NOMO-1 treated with dmso at 0.1 percent for 144 hours (cell line): Measurements from ENCODE around the gene TEKTIP1.
"Not testable (repeated sequence)": the region's sequence is repeated elsewhere in the genome, so short reads cannot be mapped to it uniquely, and the experiment has no call there.

Experiments used
- DNase-seq: peaks from one replicate; lab custom pipeline; 2025; ENCODE audit not compliant: unreplicated experiment; lab: John Stamatoyannopoulos, UW

The TEKTIP1 gene

GRCh38 chr19:3581792-3582191 is 42.8 kb downstream of the TEKTIP1 start:
- DNase-seq: not testable (repeated sequence)

GRCh38 chr19:3584036-3584802 is 45.2 kb downstream of the TEKTIP1 start:
- DNase-seq: not testable (repeated sequence)

GRCh38 chr19:3585301-3586126 is 46.5 kb downstream of the TEKTIP1 start, which contains the start of gene GIPC3:
GIPC3 (plus strand) TSS chr19:3585478; CDS start chr19:3585598, 120 bp downstream.
- DNase-seq: no peak

GRCh38 chr19:3586127-3586626 is 47.2 kb downstream of the TEKTIP1 start:
- DNase-seq: no peak

GRCh38 chr19:3586707-3587346 is 47.9 kb downstream of the TEKTIP1 start:
- no peak for DNase-seq

- no peak for DNase-seq
Observed at GRCh38 chr19:3589439-3589838, 50.5 kb downstream of the TEKTIP1 start.

GRCh38 chr19:3589949-3590348 is 51.0 kb downstream of the TEKTIP1 start:
- no peak for DNase-seq

- no peak for DNase-seq
Observed at GRCh38 chr19:3590991-3591659, 52.2 kb downstream of the TEKTIP1 start.

GRCh38 chr19:3591876-3592613 is 53.1 kb downstream of the TEKTIP1 start:
- no peak for DNase-seq

- no peak for DNase-seq
Observed at GRCh38 chr19:3593156-3593555, 54.2 kb downstream of the TEKTIP1 start.
